ENCODE measurements around the gene SYNE2.
"Not testable (repeated sequence)": the region's sequence is repeated elsewhere in the genome, so short reads cannot be mapped to it uniquely, and the experiment has no call there.

The SYNE2 gene

DNA sequence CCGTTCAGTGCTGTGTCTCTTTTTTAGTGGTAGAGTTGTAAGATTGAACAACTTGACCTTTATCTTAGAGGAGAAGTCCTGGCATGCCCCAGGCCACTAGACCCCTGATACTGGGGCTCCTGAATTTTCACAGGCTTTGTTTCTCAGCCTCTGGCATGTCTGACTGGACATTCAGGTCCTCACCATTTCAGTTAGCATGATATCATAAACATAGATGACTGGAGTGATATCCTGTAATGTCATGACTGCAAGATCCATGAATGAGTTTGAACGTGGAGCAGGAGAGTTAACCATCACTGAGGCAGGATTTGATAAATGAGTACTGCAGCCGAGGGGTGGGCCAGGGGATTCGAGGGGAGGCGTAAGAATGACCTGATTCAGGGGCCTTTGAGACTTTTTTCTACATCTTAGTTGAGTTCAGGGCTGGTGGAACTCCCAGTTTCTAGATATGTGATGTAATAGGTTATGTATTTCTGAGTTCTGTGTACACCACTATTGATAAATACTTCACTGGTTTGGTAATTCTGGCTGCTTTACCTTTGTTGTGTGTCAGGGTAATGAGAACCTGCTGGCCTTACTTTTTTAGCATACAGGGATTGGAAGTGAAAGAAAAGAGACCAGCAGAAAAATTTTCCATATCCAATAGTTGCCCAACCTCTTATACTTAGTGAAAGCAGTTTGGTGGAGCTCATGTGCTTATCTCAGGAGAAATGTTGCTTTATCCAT lies 217.0 kb downstream of the SYNE2 start:
- DNase-seq (ENCODE audit: low spot score): peak; percentile 11

DNA sequence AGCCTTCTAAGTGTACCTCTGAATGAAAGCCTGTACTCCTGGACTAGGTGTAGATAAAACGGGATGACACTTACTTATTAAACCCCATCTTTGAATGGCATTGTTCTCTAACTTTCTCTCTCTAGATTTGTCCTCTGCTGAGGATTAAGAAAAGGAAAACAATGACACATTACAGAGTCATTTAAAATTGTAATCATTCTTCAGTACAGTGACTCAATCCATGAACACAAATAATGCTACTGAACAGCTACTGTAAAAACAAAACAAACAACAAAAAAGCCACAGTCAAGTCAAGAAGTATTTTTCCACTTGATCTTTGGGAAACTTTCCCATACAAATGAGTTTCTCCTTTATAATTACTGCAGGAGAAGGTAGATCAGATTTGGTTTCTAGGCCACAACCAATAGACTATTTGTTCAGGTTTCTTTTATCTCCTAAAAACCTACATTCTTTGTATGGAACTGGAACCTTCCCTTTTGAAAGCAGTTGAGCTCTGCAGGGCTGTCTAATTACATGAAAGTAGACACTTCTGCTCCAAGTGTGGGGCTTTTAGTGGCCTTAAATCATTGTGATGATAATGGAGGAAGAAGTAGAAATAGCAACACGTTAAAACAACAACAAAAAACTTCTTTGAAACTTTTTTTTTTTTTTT lies 222.3 kb downstream of the SYNE2 start:
- DNase-seq (ENCODE audit: low spot score): peak; percentile 62

DNA sequence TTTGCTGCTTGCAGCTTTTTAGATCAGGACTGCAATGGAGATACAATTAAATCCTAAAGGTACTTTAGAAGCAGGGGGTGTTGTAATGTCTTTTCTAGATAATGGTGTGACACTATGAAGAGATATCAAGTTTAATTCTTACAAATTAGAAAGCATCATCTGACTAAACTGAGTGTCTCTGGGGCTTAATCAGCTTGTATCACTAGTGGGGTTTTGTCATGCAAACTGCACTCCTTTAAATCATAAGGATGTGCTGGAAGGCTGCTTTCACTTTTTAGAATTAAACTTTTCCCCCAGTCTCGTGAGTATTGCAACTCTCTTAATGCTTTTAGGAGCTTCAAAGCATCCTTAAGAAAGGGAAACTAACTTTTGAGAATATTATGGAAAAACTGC lies 222.8 kb downstream of the SYNE2 start:
- DNase-seq (ENCODE audit: low spot score): no peak

DNA sequence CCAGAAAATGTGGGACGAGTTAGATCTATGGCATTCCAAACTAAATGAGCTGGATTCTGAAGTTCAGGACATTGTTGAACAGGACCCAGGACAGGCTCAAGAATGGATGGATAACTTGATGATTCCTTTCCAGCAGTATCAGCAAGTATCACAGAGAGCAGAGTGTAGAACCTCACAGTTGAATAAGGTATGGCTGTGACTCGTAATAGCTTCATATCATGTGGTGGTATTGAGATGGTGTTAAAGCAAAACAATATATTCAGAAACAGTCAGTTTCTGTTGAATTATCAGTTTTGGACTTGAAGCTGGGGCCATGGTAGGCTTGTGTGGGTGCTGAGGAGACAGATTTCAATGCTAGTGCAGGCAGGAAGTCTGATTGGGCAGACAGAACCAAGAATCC lies 227.6 kb downstream of the SYNE2 start:
- no peak for DNase-seq (ENCODE audit: low spot score)

DNA sequence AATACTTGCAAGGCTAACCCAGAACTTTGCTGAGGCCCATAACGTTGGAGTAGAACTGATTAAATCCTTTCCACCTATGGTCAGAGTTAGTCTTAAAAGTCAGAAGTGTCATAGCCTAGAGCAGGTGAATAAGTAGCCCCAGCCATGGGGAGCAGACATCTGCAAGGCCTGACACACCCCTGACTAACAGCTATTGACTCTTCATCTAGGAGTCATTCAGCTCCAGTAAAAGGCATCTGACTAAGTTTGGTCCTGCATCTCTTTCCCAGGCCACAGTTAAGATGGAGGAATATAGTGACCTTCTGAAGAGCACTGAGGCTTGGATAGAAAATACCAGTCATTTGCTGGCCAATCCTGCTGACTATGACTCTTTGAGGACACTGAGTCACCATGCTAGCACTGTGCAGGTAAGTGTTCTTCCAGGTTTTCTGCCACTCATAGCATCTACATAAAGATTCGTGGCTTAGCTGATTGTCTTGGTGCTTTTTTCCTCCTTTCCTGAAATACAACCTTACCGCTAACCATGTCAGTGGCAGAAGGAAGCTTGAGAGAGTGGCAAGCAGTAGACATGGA lies 228.5 kb downstream of the SYNE2 start:
- DNase-seq (ENCODE audit: low spot score): peak; percentile 53

DNA sequence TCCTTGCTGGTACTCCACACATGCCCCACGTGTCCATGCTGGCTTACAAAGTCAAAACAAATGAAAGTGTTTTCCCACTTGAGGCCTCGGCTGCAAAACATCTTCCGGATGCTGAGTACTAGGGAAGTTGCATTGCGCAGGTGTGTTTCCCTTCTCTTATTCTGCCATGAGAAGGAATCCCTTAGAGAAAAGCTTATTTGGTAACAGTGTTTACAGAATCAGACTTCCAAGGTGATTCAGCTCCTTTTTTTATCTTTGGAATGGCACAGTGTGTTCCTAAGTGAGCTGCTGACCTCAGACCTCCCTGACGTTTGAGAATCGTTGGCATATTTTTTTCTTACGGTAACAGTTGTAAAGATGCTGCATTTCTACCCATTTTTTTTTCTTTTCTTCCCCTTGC lies 230.0 kb downstream of the SYNE2 start:
- no peak for DNase-seq (ENCODE audit: low spot score)

DNA sequence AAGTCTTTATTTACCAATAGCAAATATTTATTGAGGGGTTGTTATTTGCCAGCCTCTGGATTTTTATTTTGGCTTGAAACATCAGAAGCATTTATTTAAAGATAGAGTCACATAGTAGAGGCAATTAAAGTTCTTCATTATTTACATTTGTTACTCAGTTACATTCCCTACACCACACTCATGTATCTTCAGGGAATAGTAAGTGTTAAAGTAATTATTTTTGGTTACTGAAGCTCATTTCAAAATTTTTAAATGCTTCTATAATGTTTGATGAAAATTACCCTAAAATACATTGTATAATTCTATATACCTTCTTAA lies 235.8 kb downstream of the SYNE2 start:
- no peak for DNase-seq (ENCODE audit: low spot score)

DNA sequence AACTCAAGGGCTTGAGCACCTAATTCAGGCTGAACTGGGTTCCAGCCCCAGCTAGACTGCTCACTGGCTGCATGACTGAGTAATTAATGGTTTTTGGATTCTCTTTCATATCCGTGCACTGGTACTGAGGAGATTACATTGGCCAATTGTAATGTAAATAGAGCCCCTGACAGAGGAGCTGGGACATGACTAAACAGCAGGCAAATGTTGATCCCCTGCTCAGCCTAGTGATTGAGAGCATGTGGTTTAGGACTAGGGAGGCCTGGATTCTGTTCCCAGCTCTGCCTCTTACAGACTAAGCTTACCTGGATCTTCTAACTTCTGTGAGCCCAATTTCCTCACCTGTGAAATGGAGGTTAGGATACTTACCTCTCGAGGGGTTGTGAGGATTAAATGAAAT lies 237.1 kb downstream of the SYNE2 start:
- peak; percentile 31 for DNase-seq (ENCODE audit: low spot score)

DNA sequence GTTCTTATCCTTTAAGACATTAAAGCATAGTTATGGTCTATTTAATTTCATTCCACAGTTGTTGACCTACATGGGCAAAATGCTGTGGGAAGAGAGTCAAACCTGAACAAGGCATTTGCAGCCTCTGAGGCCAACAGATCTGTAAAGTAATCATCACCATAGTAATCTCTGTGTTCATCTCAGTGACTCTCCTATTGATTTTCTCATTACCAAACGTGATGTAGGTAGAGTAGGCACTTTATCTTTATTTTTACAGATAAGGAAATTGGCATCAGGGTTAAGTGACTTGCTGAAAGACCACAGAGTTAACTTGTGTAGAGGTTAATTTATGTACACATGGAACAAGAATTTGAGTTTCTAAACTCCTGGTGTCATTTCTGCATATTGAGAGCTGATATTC lies 238.4 kb downstream of the SYNE2 start:
- no peak for DNase-seq (ENCODE audit: low spot score)

DNA sequence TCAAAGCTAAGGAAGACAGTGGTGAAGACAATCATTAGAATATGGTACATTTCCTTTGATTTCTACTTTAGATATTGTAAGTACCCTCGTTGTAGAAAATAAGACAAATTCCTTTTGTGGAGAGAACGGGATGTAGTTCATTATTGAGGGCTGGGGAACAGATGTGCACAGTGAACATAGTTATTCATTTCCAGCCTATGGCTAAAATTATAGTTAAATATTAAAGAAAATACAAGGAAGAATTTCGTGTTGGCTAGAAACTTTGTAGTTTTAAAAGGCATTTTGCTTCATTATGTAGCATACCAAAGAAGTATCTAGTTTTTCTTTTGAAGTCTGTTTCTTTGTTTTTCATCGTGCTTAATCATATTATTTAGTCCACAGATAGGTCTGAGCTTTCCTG lies 239.5 kb downstream of the SYNE2 start:
- peak; percentile 51 for DNase-seq (ENCODE audit: low spot score)

DNA sequence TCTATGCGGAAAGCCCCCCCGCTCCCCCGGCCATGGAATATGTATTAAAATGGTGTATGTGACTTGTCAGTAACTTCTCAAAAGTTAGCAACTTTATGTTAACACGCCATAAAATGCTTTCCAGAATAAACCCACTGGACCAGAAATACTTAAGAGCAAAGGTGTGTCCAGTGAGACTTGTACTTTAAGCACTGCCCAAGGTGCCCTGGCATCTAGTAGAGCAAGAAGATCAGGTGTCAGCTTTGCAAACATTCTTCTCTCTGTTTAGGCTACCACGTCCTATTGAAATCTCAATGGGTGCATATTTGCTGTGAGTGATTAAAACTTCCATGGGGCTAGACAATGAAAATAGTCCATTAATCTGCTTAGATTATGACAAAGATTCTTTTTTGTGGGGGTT lies 240.1 kb downstream of the SYNE2 start:
- no peak for DNase-seq (ENCODE audit: low spot score)

DNA sequence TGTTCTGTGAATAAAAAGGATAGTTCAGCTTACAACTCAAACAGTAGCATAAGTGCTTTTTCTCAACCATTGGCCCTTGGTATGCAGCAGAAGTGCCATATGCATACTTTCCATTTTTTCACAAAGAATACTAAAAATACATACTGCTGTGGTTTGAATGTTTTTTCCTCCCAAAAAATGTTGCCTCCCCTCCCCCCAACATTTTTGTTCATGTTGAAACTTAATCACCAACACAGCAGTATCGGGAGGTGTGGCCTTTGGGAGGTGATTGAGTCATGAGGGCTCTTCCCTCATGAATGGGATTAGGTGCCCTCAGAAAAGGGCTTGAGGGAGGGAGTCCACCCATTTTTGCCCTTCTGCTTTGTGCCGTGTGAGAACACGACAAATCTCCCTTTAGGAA lies 242.8 kb downstream of the SYNE2 start:
- no peak for DNase-seq (ENCODE audit: low spot score)

DNA sequence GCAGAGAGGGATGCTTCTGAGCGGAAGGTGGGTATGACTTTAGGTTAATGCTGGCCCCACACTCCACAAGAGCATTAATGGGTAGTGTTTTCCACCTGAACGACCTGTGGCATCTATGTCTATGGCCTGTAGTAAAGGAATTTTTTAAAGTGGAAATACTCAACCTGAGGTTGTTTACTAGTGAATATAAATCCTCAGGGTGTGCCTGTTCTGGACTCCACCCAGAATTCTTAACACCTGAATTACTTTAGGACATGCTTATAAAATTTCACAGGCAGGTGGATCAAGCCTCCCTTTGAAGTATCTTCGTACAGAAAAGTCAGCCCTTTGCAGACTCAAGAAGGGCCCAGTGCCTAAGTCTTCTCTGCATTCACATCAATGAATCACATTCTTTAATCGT lies 245.3 kb downstream of the SYNE2 start:
- DNase-seq (ENCODE audit: low spot score): no peak

DNA sequence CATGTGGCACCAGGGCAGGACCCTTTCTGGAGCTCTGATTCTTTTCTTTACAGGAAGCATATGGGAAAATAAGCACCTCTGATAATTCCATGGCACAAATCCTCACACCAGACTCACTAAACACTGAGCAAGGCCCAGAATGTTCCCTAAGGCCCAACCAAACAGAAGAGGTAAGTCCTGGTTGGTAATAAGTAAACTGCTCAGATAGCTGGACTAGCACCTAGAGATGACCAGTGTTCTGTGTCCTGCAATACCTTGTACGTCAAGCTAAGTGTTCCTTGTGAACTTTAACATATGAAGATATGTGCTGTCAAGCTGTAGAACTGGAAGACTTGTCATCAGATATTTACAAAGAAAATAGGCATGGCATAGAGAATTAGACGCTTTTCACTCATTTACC lies 254.6 kb downstream of the SYNE2 start:
- no peak for DNase-seq (ENCODE audit: low spot score)

DNA sequence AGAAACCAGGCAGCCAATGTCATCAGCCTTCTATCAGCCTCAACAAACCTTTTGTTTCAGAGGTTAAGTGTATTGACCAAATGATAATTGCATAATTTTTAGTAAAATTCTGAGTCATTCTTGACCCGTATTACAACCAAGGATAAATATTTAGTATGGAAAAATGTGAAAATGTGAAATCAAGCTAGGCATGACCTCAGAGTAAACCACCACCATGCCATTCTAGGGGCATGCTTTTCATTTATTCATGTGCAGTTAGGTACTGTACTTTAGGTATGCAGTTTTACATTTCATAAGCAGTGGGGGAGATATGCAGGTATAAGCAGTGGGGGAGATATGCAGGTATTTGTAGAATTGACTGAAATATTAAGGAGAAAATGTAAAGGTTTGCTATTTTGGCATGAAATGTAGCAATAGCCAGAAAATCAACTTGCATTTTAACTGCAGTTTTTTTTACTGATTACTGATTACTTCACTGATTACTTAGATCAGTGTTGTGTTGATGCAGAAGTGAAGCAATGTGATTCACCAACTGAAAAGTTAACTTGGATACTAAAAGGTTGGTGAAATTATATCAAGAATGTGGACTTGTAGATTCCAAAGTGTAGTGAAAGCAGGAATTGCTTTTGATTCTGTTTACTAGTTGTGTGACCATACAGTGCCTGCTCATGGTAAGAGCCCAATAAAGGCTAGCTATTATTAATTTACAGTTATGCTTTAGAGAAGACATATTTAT lies 257.2 kb downstream of the SYNE2 start:
- peak; percentile 21 for DNase-seq (ENCODE audit: low spot score)

DNA sequence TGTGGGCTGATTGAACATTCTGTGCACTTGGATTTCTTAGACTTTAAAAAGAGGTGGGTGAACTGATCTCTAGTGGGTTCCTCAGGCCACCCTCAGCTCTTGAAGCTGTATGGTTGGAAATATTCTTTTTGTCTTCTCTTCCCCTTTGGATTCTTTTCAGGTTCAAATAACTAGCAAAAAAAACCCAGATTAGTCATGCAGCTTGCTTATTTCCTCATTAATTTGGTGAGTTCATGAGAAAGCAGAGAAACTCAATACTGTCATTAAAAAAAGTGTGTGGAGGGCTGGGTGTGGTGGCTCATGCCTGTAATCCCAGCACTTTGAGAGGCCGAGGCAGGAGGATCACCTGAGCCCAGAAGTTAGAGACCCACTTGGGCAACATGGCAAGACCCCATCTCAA lies 258.0 kb downstream of the SYNE2 start:
- peak; percentile 50 for DNase-seq (ENCODE audit: low spot score)

DNA sequence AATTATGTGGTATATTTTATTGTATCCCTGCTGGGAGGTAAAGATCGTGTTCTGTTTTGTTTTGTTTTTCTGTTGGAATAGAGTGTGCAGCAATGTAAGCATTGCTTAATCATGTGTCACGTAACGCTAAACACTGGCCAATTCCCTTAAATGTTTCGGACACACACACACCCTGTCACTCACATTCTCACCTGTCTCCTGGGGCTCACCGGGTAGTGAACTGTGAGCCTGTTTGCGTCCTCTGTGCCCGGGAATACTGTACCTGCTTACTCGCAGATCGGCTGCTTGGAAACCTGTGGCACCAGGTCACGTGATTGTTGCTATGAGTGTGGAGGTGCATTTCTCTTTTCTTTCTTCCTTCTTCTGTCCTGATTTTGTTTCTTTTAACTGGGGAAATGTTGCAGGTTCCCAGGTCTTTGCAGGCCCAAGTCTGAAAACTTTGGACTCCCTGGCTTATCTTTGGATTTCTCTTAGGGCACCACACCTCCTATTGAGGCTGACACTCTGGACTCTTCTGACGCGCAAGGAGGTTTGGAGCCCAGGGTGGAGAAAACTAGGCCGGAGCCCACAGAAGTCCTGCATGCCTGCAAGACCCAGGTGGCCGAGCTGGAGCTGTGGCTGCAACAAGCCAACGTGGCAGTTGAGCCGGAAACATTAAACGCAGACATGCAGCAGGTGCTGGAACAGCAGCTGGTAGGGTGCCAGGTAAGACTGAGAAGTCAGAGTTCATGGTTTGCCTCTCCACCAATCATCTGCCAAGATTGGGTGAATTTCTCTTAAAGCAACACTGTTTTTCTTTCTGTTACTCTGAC lies 260.3 kb downstream of the SYNE2 start:
- DNase-seq (ENCODE audit: low spot score): peak; percentile 68

DNA sequence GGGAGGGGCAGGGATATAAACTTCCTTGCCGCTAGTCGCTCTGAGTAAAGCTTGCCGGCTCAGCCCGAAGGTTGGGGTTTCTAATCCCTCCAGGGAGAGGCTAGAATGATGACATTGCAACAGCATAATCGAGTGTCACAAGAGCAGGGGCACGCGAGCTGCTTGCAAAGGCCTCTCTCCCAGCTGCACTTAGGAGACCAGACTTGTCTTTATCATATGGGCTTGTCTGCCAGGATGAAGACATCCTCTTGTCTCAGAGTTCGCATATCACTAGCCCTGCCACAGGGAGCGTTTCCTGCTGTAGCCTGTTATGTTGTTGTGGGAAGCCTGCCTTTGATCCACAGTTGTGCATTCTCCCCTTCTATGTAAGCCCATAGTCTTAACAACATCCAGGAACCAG lies 261.4 kb downstream of the SYNE2 start:
- DNase-seq (ENCODE audit: low spot score): no peak

DNA sequence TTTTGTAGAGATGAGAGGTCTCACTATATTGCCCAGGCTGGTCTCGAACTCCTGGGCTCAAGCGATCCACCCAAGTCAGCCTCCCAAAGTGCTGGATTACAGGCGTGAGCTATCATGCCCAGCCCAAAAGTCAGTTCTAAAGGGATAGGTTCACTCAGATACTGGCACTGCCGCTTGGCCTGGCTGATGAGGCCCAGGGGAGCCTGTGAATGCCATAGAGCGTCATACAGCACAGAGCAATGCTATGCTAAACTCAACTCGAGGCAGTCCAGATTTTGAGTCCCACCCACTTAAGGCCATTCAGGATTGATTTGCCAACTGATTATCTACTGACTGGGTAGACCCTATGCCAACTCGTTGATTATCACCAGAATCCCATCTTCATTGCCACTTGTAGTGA lies 262.0 kb downstream of the SYNE2 start:
- DNase-seq (ENCODE audit: low spot score): no peak

DNA sequence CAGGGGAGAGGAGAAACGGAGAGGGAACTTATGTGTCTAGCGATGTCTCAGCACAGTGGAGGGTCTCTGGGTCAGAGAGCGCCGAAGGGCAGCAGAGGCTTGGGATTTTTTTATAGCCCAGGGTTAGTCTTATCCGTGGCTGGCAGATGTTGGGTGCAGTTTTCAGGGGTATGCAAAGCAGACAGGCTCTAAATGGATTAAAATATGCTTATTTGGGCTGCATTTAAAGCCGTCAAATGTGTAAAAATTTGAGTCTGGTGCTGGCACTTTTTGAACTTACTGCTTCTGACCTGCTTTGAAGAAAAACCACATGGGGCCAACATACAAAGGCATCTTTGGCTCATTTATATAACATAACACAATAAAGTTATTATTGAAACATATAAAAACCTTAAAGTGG lies 262.6 kb downstream of the SYNE2 start:
- DNase-seq (ENCODE audit: low spot score): no peak

DNA sequence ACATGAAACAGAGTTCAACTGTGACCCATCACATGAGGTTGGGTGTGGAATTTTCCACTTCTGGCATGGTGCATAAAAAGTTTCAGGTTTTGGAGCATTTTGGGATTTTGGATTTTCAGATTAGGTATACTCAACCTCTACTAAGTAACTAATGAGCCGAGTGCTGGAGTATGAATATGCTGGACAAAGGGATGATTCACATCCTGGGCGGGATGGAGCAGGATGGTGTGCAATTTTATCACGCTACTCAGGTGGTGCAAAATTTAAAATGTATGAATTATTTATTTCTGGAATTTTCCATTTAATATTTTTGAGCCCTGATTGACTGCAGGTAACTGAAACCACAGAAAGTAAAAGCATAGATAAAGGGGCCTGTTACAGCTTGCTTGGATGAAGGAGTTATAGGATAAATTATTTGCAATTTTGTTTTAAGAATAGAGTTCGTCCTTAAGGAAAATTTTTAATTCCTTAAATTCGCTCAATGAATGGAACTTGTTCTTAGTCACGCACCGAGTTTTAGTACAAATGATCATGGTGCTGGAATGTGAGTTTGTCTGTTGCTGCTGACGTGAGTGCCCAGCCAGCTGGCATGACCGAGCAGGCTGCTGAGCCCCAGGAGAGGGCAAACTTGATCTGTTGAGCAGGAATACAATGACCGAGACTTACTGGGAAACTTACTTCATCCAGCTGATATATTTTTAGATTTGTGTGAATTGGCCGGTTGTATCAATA lies 265.0 kb downstream of the SYNE2 start:
- DNase-seq (ENCODE audit: low spot score): peak; percentile 95

DNA sequence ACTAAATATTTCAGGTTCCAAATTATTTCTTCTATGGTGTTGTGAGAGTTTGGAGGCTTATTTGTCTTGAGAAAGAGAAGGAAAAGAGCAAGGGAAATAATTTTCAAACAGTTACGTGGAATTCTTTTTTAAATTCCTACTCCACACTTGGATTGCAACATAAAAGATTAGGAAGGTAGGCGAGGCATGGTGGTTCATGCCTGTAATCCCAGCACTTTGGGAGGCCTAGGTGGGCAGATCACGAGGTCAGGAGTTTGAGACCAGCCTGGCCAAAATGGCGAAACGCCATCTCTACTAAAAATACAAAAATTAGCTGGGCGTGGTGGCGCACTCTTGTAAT lies 265.6 kb downstream of the SYNE2 start:
- not testable (repeated sequence) for DNase-seq (ENCODE audit: low spot score)

All from kidney tubule cell (primary cell).